ENCODE data around the gene CIITA.

GRCh38 chr16:10878644-10879501 lies 1.9 kb downstream of the CIITA start:
- TF ChIP-seq CTCF (IDR thresholded peaks at IDR 0.05): no peak
- TF ChIP-seq ZFX (IDR thresholded peaks at IDR 0.05; ENCODE audit: borderline replicate concordance): no peak
